Measurements from ENCODE around the gene TRIM10.

GRCh38 chr6:30152016-30152673 is 8.9 kb downstream of the TRIM10 start:
- TF ChIP-seq, protein P1, sequence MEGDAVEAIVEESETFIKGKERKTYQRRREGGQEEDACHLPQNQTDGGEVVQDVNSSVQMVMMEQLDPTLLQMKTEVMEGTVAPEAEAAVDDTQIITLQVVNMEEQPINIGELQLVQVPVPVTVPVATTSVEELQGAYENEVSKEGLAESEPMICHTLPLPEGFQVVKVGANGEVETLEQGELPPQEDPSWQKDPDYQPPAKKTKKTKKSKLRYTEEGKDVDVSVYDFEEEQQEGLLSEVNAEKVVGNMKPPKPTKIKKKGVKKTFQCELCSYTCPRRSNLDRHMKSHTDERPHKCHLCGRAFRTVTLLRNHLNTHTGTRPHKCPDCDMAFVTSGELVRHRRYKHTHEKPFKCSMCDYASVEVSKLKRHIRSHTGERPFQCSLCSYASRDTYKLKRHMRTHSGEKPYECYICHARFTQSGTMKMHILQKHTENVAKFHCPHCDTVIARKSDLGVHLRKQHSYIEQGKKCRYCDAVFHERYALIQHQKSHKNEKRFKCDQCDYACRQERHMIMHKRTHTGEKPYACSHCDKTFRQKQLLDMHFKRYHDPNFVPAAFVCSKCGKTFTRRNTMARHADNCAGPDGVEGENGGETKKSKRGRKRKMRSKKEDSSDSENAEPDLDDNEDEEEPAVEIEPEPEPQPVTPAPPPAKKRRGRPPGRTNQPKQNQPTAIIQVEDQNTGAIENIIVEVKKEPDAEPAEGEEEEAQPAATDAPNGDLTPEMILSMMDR (conservative IDR thresholded peaks at IDR 0.05 in 1 of 2, IDR thresholded peaks at IDR 0.05 in 1 of 2; ENCODE audit: low read depth in 1 of 2, low read length in 2 of 2): no peak
- no peak for TF ChIP-seq EZH2 (IDR thresholded peaks at IDR 0.05; ENCODE audit: low read length, missing control alignments)
